ENCODE results near the gene NFKBIZ. TPM values are rescaled to one million over a fixed set of nuclear protein-coding genes. Genes with fewer than 3 reads are reported as not detected.

The NFKBIZ gene
- polyA plus RNA-seq, 1 of the 3 experiments (the other 2 are of a cell fraction): 59.9 TPM

DNA sequence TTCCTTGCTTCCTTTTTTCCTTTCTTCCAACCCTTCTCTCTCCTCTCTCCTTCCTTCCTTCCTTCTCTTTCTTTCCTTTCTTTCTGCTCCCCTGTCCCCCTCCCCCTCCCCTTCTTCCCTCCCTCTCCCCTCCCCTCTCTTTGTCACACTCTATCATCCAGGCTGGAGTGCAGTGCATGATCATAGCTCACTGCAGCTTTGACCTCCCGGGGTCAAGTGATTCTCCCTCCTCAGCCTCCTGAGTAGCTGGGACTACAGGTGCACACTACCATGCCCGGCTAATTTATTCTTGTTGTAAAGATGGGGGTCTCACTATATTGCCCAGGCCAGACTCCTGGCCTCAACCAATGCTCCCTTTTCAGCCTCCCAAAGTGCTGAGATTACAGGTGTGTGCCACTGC, 18.7 kb downstream of the NFKBIZ start:
- CTCF ChIA-PET: interaction anchor here (0.7 kb wide), 2 partner anchors 118 to 357 kb away, joined by 3 read pairs; no protein-coding TSS in a partner anchor

More for the DNA sequence above, 18.7 kb downstream of the NFKBIZ start:
- no peak for DNase-seq
- 100% methylated on average over 2 of the region's 2 CpGs for WGBS (ENCODE audit: low lambda C conversion rate)
- H2AFZ ChIP-seq (ENCODE audit: low read depth): no peak overlapping the region
- H3K9me2 ChIP-seq: no peaks in the 10 kb centered on the region
- H3K79me2 ChIP-seq (ENCODE audit: insufficient read depth): no peaks in the 10 kb centered on the region
- no peaks in the 10 kb centered on the region for H4K20me1 ChIP-seq (ENCODE audit: insufficient read depth)
- H3K4me3 ChIP-seq (ENCODE audit: low read depth in 2 of 2, low read length in 1 of 2): no peak overlapping the region
- H3K27me3 ChIP-seq (ENCODE audit: insufficient read depth): no peaks in the 10 kb centered on the region
- no peak overlapping the region for H3K4me2 ChIP-seq
- no peak overlapping the region for H3K27ac ChIP-seq (ENCODE audit: low read depth in 2 of 2, low read length in 1 of 2)
- no peaks in the 10 kb centered on the region for H3K9me3 ChIP-seq
- no peak overlapping the region for H3K9ac ChIP-seq
- no peaks in the 10 kb centered on the region for H3K36me3 ChIP-seq (replicated peaks in 1 of 2; ENCODE audit: control insufficient read depth in 1 of 2, insufficient read depth in 2 of 2, low read length in 1 of 2)
- peaks cover 41% of the 10 kb centered on the region for H3F3A ChIP-seq (replicated peaks; ENCODE audit: insufficient read depth)
- TF ChIP-seq, protein P1, sequence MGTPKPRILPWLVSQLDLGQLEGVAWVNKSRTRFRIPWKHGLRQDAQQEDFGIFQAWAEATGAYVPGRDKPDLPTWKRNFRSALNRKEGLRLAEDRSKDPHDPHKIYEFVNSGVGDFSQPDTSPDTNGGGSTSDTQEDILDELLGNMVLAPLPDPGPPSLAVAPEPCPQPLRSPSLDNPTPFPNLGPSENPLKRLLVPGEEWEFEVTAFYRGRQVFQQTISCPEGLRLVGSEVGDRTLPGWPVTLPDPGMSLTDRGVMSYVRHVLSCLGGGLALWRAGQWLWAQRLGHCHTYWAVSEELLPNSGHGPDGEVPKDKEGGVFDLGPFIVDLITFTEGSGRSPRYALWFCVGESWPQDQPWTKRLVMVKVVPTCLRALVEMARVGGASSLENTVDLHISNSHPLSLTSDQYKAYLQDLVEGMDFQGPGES (IDR thresholded peaks at IDR 0.05; ENCODE audit: low read depth, low read length): no peak
- TF ChIP-seq MEF2A (IDR thresholded peaks at IDR 0.05; ENCODE audit: borderline replicate concordance, low read depth): no peak
- TF ChIP-seq, protein P2, sequence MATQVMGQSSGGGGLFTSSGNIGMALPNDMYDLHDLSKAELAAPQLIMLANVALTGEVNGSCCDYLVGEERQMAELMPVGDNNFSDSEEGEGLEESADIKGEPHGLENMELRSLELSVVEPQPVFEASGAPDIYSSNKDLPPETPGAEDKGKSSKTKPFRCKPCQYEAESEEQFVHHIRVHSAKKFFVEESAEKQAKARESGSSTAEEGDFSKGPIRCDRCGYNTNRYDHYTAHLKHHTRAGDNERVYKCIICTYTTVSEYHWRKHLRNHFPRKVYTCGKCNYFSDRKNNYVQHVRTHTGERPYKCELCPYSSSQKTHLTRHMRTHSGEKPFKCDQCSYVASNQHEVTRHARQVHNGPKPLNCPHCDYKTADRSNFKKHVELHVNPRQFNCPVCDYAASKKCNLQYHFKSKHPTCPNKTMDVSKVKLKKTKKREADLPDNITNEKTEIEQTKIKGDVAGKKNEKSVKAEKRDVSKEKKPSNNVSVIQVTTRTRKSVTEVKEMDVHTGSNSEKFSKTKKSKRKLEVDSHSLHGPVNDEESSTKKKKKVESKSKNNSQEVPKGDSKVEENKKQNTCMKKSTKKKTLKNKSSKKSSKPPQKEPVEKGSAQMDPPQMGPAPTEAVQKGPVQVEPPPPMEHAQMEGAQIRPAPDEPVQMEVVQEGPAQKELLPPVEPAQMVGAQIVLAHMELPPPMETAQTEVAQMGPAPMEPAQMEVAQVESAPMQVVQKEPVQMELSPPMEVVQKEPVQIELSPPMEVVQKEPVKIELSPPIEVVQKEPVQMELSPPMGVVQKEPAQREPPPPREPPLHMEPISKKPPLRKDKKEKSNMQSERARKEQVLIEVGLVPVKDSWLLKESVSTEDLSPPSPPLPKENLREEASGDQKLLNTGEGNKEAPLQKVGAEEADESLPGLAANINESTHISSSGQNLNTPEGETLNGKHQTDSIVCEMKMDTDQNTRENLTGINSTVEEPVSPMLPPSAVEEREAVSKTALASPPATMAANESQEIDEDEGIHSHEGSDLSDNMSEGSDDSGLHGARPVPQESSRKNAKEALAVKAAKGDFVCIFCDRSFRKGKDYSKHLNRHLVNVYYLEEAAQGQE (IDR thresholded peaks at IDR 0.05; ENCODE audit: low read depth, low read length): no peak
- TF ChIP-seq SIN3A (IDR thresholded peaks at IDR 0.05; ENCODE audit: borderline replicate concordance, low read depth, low read length): no peak
- TF ChIP-seq FOXM1 (IDR thresholded peaks at IDR 0.05; ENCODE audit: low read depth): no peak
- TF ChIP-seq TAF1 (IDR thresholded peaks at IDR 0.05; ENCODE audit: borderline replicate concordance, low read depth, low read length): no peak
- no peak for TF ChIP-seq TEAD4 (IDR thresholded peaks at IDR 0.05; ENCODE audit: borderline replicate concordance, insufficient read depth)
- TF ChIP-seq, protein P3, sequence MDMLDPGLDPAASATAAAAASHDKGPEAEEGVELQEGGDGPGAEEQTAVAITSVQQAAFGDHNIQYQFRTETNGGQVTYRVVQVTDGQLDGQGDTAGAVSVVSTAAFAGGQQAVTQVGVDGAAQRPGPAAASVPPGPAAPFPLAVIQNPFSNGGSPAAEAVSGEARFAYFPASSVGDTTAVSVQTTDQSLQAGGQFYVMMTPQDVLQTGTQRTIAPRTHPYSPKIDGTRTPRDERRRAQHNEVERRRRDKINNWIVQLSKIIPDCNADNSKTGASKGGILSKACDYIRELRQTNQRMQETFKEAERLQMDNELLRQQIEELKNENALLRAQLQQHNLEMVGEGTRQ (IDR thresholded peaks at IDR 0.05; ENCODE audit: borderline replicate concordance, low read depth, low read length): no peak
- TF ChIP-seq MXI1 (IDR thresholded peaks at IDR 0.05; ENCODE audit: low read depth, low read length): no peak
- no peak for TF ChIP-seq RAD21 (IDR thresholded peaks at IDR 0.05; ENCODE audit: low read length)
- no peak for TF ChIP-seq FOXJ3 (CRISPR knock-in tag; IDR thresholded peaks at IDR 0.05)
- TF ChIP-seq, protein P4, sequence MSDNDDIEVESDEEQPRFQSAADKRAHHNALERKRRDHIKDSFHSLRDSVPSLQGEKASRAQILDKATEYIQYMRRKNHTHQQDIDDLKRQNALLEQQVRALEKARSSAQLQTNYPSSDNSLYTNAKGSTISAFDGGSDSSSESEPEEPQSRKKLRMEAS (IDR thresholded peaks at IDR 0.05; ENCODE audit: low read depth): no peak
- TF ChIP-seq, protein P5, sequence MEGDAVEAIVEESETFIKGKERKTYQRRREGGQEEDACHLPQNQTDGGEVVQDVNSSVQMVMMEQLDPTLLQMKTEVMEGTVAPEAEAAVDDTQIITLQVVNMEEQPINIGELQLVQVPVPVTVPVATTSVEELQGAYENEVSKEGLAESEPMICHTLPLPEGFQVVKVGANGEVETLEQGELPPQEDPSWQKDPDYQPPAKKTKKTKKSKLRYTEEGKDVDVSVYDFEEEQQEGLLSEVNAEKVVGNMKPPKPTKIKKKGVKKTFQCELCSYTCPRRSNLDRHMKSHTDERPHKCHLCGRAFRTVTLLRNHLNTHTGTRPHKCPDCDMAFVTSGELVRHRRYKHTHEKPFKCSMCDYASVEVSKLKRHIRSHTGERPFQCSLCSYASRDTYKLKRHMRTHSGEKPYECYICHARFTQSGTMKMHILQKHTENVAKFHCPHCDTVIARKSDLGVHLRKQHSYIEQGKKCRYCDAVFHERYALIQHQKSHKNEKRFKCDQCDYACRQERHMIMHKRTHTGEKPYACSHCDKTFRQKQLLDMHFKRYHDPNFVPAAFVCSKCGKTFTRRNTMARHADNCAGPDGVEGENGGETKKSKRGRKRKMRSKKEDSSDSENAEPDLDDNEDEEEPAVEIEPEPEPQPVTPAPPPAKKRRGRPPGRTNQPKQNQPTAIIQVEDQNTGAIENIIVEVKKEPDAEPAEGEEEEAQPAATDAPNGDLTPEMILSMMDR (IDR thresholded peaks at IDR 0.05): no peak
- no peak for TF ChIP-seq GABPA (IDR thresholded peaks at IDR 0.05; ENCODE audit: low read depth)
- TF ChIP-seq POLR2AphosphoS5 (IDR thresholded peaks at IDR 0.05; ENCODE audit: low read depth, low read length): no peak
- TF ChIP-seq FOSL2 (IDR thresholded peaks at IDR 0.05; ENCODE audit: borderline replicate concordance, low read depth): no peak
- TF ChIP-seq, protein P6, sequence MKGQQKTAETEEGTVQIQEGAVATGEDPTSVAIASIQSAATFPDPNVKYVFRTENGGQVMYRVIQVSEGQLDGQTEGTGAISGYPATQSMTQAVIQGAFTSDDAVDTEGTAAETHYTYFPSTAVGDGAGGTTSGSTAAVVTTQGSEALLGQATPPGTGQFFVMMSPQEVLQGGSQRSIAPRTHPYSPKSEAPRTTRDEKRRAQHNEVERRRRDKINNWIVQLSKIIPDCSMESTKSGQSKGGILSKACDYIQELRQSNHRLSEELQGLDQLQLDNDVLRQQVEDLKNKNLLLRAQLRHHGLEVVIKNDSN (IDR thresholded peaks at IDR 0.05; ENCODE audit: borderline replicate concordance, low read depth): no peak
- no peak for TF ChIP-seq NFIC (IDR thresholded peaks at IDR 0.05; ENCODE audit: borderline replicate concordance)
- TF ChIP-seq SMC3 (IDR thresholded peaks at IDR 0.05; ENCODE audit: low read depth, low read length): no peak
- TF ChIP-seq RXRA (IDR thresholded peaks at IDR 0.05; ENCODE audit: borderline replicate concordance, low read depth): no peak
- peaks cover 0 to 17% of the 10 kb centered on the region in 2 experiments; a peak in 2 of 4 replicates for H3K4me1 ChIP-seq (ENCODE audit: control insufficient read depth in 1 of 2, insufficient read depth in 2 of 2, low read depth in 1 of 2, low read length in 1 of 2)
- POLR2A ChIA-PET: no interaction called here

All from SK-N-SH (cell line).